GM13977 (cell line): Measurements from ENCODE around the gene SLFN11.
A peak's percentile ranks its signal among the peaks of the same experiment; 100 is the strongest.
"Not testable (repeated sequence)": the region's sequence is repeated elsewhere in the genome, so short reads cannot be mapped to it uniquely, and the experiment has no call there.

Experiments
- DNase-seq: peaks from one replicate; pipeline ENCODE4 v3.0.0; 2012; ENCODE audit warnings: low spot score
- in situ Hi-C: fragments of 300-500 bp; cut with MboI; formaldehyde crosslinking; loops from one replicate; pipeline ENCODE4 v1.12.0; 2022; ENCODE audit warnings: low sequenced_read_pairs, low pct_unique_long_range_greater_than_20kb, mixed read lengths, inconsistent platforms; ENCODE audit not compliant: unreplicated experiment
- TF ChIP-seq, protein P1 (sequence below): IDR thresholded peaks from 2 replicates; pipeline ENCODE4 v1.5.1; 2012; ENCODE audit warnings: mild to moderate bottlenecking, control low read depth; ENCODE audit not compliant: insufficient read depth; ENCODE audit errors: extremely low read depth, missing control alignments

Gene SLFN11

GRCh38 chr17:35341411-35341992 is 31.9 kb downstream of the SLFN11 start:
- DNase-seq = peak; percentile 36
- in situ Hi-C loops = loop anchor here (10.0 kb wide), 1 partner anchor 63 kb away; no protein-coding TSS in a partner anchor
- TF ChIP-seq, protein P1, sequence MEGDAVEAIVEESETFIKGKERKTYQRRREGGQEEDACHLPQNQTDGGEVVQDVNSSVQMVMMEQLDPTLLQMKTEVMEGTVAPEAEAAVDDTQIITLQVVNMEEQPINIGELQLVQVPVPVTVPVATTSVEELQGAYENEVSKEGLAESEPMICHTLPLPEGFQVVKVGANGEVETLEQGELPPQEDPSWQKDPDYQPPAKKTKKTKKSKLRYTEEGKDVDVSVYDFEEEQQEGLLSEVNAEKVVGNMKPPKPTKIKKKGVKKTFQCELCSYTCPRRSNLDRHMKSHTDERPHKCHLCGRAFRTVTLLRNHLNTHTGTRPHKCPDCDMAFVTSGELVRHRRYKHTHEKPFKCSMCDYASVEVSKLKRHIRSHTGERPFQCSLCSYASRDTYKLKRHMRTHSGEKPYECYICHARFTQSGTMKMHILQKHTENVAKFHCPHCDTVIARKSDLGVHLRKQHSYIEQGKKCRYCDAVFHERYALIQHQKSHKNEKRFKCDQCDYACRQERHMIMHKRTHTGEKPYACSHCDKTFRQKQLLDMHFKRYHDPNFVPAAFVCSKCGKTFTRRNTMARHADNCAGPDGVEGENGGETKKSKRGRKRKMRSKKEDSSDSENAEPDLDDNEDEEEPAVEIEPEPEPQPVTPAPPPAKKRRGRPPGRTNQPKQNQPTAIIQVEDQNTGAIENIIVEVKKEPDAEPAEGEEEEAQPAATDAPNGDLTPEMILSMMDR = no peak

DNA sequence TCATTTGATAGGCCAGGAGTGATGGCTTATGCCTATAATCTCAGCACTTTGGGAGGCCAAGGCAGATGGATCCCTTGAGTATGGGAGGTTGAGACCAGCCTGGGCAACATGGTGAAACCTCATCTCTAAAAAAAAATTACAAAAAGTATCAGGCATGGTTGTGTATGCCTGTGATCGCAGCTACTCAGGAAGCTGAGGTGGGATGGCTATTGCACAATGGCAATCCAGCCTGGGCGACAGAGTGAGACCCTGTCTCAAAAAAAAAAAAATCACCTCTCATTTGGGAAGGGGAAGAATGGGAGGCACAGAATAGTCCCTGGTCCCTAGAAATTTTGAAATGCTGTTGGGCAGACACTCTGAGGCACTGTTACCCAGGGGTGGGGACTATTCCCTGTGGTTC is 35.2 kb downstream of the SLFN11 start:
- DNase-seq = no peak
- TF ChIP-seq, protein P1 = no peak
- in situ Hi-C loops = no loop called here

GRCh38 chr17:35337364-35337763 is 36.1 kb downstream of the SLFN11 start:
- DNase-seq = no peak
- TF ChIP-seq, protein P1 = no peak
- in situ Hi-C loops = no loop called here

- DNase-seq, in situ Hi-C loops: not testable (repeated sequence)
Observed at GRCh38 chr17:35333578-35333977, 39.8 kb downstream of the SLFN11 start.

- in situ Hi-C loops = no loop called here
- TF ChIP-seq, protein P1 = no peak
- no peak for DNase-seq
Observed at GRCh38 chr17:35322749-35323148, 50.7 kb downstream of the SLFN11 start.

DNA sequence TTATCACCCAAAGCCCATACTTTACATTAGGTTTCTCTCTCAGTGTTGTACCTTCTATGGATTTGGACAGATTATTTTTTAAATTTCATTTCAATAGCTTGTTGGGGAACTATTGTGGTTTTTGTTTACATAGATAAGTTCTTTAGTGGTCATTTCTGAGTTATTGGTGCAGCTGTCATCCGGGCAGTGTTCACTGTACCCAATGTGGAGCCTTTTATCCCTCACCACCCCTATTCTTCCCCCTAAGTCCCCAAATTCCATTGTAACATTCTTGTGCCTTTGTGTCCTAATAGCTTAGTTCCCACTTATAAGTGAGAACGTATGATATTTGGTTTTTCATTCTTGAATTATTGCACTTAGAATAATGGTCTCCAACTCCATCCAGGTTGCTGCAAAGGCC is 57.5 kb downstream of the SLFN11 start:
- in situ Hi-C loops = loop anchor here (10.0 kb wide), 1 partner anchor 219 kb away; the partner anchor contains the start of gene SLFN12L
- TF ChIP-seq, protein P1 = no peak
- DNase-seq = no peak

- TF ChIP-seq, protein P1 = no peak
- DNase-seq = no peak
- in situ Hi-C loops = loop anchor here (10.0 kb wide), 1 partner anchor 220 kb away; the partner anchor contains the start of gene SLFN12L
Observed at GRCh38 chr17:35315283-35315682, 58.1 kb downstream of the SLFN11 start.
